Activated CD8-positive, alpha-beta memory T cell treated with anti-CD3 and anti-CD28 coated beads for 36 hours (primary cell): Measurements from ENCODE around the gene CYP2D6. TPM values are rescaled to one million over a fixed set of nuclear protein-coding genes. Genes with fewer than 3 reads are reported as not detected.
"Not testable (repeated sequence)": the region's sequence is repeated elsewhere in the genome, so short reads cannot be mapped to it uniquely, and the experiment has no call there.

Experiments
- CTCF ChIA-PET: fragments of 350-600 bp; sonication (Branson Sonifier 250); formaldehyde crosslinking; loops from one replicate; lab custom pipeline; 2021; ENCODE audit warnings: antibody characterized with exemption; lab: Charles Lee
- POLR2A ChIA-PET: fragments of 350-600 bp; sonication (Branson Sonifier 250); formaldehyde crosslinking; loops from one replicate; lab custom pipeline; 2021; ENCODE audit warnings: antibody characterized with exemption; lab: Charles Lee
- total RNA-seq, 2 experiments: library from RNA; stranded (reverse); gene quantifications; one replicate each; pipeline ENCODE4 v1.2.3, GENCODE V29; 2021

The CYP2D6 gene
- total RNA-seq, 2 experiments from 2014 or later, result 1.2 to 1.4 TPM

DNA sequence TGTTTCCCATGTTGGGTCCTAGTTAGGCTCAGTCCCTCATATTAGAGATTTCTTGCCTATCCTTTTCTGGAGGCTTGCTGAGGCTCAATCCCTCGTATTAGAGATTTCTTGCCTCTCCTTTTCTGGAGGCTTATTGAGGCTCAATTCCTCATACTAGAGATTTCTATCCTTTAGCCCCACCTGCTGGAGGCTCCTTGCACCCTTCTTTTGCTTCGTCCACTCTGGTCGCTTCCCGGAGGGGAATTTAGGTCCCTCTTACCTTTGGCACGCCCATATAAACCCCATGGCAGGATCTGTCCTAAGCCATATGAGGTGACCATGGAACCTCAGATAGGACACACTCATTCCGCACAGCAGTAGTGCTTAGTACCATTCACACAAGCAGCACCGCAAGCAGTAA lies 15.9 kb downstream of the CYP2D6 start:
- CTCF ChIA-PET, result interaction anchor here (2.4 kb wide), 1 partner anchor 23 kb away, joined by 8 read pairs; the partner anchor contains the start of gene NDUFA6
- POLR2A ChIA-PET, result no interaction called here

DNA sequence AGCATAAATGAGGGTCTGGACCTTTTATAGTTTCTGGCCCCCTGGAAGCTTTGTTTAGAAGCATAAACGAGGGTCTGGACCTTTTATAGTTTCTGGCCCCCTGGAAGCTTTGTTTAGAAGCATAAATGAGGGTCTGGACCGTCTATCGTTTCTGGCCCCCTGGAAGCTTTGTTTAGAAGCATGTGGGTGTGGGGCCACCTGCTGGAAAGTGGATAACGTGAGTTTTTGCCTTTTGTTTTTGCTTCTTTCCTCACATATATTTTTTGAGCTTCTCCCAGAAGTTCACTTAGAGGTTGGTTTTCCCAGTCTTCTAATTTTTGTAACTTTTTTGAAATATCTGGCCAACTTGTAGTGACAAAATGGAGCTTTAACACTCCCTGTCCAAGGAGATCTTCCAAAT lies 17.8 kb downstream of the CYP2D6 start:
- POLR2A ChIA-PET, result interaction anchor here (1.2 kb wide), 1 partner anchor 21 kb away, joined by 3 read pairs; no protein-coding TSS in a partner anchor

DNA sequence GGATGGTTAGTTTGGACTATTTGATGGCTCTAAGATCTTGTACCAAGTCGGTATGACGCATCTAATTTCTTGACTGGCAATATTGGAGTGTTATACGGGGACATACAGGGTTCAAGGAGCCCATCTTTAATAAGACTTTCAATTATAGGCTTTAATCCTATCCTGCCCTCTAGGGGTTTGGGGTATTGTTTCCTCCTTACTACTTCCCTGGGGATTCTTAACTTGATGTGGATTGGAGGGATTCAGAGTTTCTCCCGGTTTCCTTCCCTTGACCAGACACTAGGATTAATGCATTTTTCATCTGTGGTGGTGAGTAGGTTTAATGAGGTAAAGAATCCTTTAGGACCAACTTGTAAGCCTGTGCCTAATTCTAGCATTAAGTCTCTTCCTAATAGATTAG lies 18.8 kb downstream of the CYP2D6 start:
- POLR2A ChIA-PET, result interaction anchor here (1.2 kb wide), 1 partner anchor 20 kb away, joined by 3 read pairs; no protein-coding TSS in a partner anchor

More for the DNA sequence above, 17.8 kb downstream of the CYP2D6 start:
- CTCF ChIA-PET, result interaction anchor here (2.4 kb wide), 1 partner anchor 21 kb away, joined by 8 read pairs; the partner anchor contains the start of gene NDUFA6

DNA sequence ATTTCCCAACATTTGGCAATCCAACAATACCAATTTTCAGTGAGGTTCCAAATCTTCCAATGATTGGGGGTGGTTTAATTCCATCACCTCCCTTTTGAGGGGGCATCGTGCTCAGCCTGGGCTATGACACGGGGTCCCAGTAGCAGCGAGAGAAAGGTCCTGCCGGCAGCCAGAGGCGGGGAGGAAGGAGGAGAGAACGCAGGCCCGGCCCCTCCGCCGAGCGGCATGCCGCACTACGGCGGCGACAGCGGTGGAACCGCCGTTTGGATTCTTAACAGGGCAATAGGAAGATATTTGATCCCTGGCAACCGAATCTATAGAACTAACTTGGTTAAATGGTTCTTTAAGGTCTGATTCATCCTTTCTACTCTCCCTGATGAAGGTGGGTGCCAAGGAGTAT lies 21.8 kb downstream of the CYP2D6 start:
- POLR2A ChIA-PET, result no interaction called here
- CTCF ChIA-PET, result no interaction called here

More for the DNA sequence above, 18.8 kb downstream of the CYP2D6 start:
- CTCF ChIA-PET, result no interaction called here

DNA sequence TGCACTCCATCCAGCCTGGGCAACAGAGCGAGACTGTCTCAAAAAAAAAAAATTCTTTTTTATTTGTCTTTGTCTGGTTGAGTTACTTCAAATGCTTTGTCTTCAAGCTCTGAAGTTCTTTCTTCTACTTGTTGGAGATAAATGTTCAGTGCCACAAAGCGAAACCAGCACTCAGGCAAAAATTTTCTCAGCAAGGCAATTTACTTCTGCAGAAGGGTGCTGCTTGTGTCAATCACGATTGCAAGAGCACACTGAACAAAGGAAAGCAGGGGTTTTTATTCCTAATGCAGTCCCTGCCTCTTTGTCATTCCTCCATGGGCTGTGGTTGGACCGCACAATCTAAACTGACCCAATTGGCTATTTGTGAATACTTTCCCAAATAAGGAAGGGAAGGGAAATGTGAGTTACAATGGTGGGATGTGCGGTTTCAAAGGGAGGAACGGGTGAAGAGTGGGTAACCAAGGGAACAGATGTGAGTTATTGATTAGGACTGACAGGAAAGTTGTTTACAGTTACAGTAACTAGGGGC lies 26.2 kb downstream of the CYP2D6 start:
- POLR2A ChIA-PET, result not testable (repeated sequence)
- CTCF ChIA-PET, result interaction anchor here (1.0 kb wide), 1 partner anchor 70 kb away, joined by 3 read pairs; no protein-coding TSS in a partner anchor

DNA sequence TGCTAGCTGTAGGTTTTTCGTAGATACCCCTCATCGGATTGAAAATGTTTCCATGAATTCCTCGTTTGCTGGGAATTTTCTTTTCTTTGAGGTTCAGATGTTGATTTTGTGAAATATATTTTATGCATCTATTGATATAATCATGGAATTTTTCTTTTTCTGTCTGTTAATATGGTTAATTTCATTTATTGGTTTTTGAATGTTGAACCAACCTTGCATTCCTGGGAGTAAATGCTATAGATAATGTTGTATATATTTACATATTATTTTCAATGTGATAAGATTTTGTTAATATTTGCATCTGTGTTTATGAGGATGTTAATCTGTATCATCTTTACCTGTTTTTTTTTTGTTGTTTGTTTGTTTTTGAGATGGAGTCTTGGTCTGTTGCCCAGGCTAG lies 29.4 kb downstream of the CYP2D6 start:
- CTCF ChIA-PET, result no interaction called here
- POLR2A ChIA-PET, result no interaction called here

DNA sequence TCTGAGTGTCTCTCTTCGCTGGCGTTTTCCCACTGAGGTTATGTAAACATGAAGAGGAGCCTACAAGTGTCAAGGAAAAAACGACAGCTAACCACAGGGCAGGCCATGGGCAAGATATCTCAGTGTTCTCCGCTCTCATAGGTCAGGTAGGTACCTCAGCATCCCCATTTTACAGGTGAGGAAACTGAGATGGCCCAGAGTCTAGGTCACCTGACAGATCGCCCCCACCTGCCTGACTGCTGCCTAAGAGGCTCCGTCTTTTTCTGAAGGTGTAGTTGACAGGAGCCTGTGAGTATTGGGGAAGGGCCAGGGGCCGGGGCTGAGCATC lies 39.2 kb downstream of the CYP2D6 start:
- CTCF ChIA-PET, result interaction anchor here (0.6 to 4.0 kb wide), 15 partner anchors 11 to 352 kb away, joined by 3 to 31 read pairs (median 4); partner anchors contain the start of genes CENPM and SMDT1
- POLR2A ChIA-PET, result interaction anchor here (0.6 to 2.8 kb wide), 8 partner anchors 12 to 523 kb away, joined by 3 to 42 read pairs (median 4); partner anchors contain the start of genes NAGA, PHETA2, POLDIP3 and SMDT1

DNA sequence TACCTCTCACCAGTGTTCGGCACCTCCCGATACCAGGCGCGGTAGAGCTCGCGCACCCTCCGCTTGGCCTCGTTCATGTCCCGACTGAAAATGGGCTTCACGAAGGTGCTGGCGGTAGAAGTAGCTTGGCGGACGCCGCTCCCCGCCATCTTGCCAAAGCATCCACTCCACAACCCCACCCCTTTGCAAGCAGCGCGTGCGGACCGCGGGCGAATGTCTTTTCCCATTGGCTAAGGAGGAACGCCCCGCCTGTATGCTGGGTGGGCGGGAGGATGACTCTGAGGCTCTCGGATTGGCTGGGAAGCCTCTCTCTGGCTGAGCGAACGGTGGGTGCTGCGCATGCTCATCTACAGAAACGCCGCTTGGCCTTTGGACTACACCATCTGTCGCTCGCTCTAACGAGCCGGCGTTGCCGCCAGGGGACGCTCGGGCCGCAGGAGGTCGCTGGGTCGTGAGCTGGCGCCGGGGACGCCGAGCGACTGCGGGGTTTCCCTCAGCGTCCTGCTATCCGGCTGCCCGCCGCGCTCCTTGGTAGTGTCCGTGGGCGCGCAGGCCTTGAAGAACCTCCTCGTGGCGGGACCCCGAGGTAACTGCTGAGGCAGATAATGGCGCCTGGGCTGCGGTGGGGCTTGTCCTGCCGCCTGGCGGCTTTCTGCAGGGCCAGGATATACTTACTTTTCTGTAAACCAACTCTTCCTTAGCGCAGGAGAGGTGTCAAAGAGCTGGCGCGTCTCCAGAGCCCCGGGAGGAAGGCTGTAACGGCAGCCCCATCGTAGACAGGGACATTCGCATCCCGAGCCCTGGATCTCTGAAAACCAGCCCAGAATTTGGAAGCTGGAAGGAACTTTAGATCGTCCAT lies 39.8 kb downstream of the CYP2D6 start, which contains the start of gene NDUFA6:
TSS of gene NDUFA6 (minus strand) at position 177 of the 859 bp plus-strand sequence. CDS start at position 149, 28 bp downstream.
- ChIA-PET CTCF (interaction anchor here (0.5 to 4.0 kb wide), 17 partner anchors 11 to 353 kb away, joined by 3 to 31 read pairs (median 4); partner anchors contain the start of genes CENPM and SMDT1), POLR2A (interaction anchor here (0.6 to 2.8 kb wide), 11 partner anchors 12 to 524 kb away, joined by 3 to 42 read pairs (median 3); partner anchors contain the start of genes NAGA, PHETA2, POLDIP3 and SMDT1)

DNA sequence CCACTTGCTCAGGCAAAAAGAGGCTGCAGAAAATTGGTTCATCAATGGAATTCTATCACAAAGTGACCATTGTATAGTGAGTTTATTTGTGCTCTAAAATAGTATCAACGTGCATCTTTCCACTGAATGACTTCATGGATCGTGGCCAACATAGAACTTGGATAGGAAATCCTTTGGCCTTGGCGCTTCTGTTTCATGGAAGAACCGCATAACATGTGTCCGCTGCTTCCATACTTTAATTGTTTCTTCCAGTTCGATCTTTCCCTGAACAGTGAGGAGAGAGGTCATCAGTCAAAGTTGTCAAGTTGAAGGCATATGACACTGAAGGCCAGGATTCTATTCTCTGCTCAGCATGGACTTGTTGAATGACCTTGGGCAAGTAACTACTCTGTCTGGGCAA lies 44.6 kb downstream of the CYP2D6 start:
- ChIA-PET CTCF (no interaction called here), POLR2A (no interaction called here)

DNA sequence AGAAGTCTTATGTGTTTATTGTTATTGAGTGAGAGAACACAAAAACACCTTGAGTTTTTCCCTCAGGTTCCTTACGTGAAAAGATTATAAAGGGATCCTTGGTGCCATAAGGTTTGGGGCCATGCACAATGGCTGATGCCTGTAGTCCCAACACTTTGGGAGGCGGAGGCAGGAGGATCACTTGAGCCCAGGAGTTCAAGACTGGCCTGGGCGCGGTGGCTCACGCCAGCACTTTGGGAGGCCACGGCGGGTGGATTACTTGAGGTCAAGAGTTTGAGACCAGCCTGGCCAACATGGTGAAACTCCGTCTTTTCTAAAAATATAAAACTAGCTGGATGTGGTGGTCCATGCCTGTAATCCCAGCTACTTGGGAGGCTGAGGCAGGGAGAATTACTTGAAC lies 45.7 kb downstream of the CYP2D6 start:
- ChIA-PET POLR2A (no interaction called here), CTCF (interaction anchor here (1.1 to 1.2 kb wide), 2 partner anchors 9 to 92 kb away, joined by 3 to 4 read pairs; no protein-coding TSS in a partner anchor)

DNA sequence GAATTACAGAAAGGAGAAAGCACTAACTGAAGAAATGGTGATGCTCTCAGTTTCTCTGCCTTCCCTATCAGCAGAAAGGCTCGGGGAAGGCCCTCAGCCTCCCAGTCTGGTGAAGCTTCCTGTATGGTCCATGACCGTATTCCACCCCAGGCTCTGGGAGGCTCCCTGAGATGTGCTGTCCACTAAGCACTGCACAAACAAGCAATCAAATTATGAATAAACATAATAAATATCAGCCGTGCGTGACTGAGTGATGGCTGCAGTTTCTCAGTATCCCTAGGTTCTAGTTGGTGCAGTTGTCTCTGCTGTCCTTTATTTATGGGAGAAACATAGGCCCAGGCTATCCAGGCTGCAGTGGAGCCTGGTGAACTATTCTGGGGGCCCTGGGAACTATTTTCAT lies 47.5 kb downstream of the CYP2D6 start:
- CTCF ChIA-PET, result interaction anchor here (1.3 kb wide), 1 partner anchor 9 kb away, joined by 3 read pairs; the partner anchor contains the start of gene PHETA2
- POLR2A ChIA-PET, result no interaction called here

DNA sequence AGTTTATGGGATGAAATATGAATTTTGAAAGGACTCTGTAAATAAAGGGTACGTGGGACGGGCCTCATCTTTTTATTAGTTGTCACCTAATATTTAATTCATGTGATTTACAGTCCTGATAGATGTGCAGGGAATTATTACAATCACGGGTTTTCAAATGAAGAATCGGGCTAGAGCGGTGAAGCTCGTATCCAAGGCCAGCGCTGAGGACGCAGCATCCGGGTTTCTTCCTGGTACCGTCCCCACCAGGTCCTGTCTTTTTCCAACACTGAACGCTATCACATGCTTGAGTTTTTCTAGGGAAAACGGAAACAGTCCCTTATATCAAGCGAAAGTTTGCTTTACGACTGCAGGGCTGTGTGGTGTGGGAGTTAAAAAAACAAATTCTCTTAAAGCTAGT lies 50.3 kb downstream of the CYP2D6 start:
- ChIA-PET CTCF (interaction anchor here (0.9 to 4.6 kb wide), 3 partner anchors 9 to 383 kb away, joined by 3 to 31 read pairs (median 4); partner anchors contain the start of genes NAGA and NDUFA6), POLR2A (interaction anchor here (0.8 to 3.3 kb wide), 4 partner anchors 10 to 103 kb away, joined by 3 to 42 read pairs (median 6); partner anchors contain the start of genes NAGA and NDUFA6)

DNA sequence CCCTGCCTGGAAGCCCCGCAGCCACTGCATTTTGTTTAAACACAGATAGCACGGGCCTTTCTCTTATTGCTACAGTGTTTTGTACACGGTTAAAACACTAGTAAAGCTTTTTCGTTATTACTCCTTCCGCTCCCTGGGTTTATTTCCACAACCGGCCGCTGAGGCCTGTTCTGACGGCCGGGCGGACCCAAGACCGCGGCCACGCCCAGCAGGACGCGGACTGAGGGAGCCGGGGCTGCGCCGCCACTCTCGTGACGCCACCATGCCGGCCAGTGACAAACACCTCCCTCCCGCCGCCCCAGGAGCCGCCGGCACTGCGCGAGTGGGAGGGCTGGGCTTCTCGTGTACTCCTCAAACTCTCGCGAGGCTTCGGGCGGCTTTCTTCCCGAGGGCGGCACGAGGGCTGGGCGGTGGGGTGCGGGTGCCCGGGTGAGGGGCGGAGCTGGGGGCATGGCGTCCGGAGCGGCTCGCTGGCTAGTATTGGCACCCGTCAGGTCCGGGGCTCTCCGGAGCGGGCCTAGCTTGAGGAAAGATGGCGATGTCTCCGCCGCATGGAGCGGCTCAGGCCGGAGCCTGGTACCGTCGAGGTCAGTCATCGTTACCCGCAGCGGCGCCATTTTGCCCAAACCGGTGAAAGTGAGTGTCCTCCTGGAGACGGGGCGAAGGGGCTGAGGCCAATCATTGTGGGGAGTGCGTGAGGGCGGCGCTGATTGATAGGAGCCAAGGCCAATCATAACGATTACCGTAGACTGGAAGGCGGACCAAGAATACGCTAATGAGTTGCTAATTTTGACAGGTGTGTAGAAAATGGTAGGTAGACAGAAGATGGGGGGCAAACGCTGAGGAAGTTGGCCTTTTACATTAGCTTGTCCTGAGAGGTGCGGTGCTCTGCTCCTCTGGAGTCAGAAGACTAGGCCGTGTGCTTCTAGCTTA lies 51.0 kb downstream of the CYP2D6 start, which contains the start of gene SMDT1:
TSS of gene SMDT1 (plus strand) at position 382 of the 933 bp plus-strand sequence. CDS start at position 451, 69 bp downstream.
- CTCF ChIA-PET, result interaction anchor here (0.6 to 4.6 kb wide), 5 partner anchors 9 to 382 kb away, joined by 3 to 31 read pairs (median 6); partner anchors contain the start of genes NAGA and NDUFA6
- POLR2A ChIA-PET, result interaction anchor here (0.5 to 3.3 kb wide), 8 partner anchors 8 to 465 kb away, joined by 3 to 42 read pairs (median 3); partner anchors contain the start of genes NAGA and NDUFA6

DNA sequence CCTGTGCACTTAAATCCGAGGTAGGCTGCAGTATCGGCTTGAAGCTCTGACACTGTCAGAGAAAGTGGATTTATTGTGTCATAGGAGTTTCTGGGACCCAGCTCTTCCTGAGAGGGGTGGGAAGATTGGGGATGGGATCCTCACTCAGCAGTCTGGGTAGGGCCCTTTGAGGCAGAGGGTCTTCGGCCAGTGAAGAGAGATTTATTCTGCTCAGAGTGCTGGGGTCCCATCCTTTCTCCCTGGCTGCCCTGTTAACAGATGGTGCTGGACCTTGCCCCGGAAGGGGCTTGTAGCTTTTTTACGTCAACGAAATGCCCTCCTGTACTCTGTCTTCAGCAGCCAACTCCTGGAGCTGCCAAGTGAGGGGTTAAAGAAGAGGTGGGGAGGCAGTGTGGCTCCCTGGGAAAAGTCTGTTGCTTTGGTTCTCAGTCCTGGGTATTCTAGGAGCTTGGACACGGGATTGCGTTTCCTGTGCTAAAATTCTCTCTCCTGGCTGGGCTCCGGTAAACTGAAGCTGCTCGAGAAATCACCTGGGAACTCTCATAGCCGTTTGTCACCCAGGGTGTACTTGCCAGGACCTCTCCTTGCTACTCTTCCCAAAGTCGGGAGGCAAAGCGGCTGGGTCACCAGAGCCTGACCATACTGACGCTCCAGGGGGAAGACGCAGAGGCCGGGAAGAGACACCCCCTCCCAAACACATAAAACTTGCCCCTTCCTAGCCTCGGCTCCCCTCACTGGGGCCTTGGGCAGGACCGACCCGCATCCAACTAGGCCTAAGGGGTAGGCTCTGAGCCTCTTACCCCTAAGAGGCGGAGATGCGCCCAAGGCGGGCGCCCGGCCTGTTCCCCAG lies 51.9 kb downstream of the CYP2D6 start:
- ChIA-PET POLR2A (interaction anchor here (0.5 to 3.3 kb wide), 4 partner anchors 8 to 466 kb away, joined by 3 to 42 read pairs (median 5); partner anchors contain the start of gene NDUFA6), CTCF (interaction anchor here (0.6 to 4.6 kb wide), 3 partner anchors 11 to 138 kb away, joined by 6 to 31 read pairs (median 6); partner anchors contain the start of gene NDUFA6)

DNA sequence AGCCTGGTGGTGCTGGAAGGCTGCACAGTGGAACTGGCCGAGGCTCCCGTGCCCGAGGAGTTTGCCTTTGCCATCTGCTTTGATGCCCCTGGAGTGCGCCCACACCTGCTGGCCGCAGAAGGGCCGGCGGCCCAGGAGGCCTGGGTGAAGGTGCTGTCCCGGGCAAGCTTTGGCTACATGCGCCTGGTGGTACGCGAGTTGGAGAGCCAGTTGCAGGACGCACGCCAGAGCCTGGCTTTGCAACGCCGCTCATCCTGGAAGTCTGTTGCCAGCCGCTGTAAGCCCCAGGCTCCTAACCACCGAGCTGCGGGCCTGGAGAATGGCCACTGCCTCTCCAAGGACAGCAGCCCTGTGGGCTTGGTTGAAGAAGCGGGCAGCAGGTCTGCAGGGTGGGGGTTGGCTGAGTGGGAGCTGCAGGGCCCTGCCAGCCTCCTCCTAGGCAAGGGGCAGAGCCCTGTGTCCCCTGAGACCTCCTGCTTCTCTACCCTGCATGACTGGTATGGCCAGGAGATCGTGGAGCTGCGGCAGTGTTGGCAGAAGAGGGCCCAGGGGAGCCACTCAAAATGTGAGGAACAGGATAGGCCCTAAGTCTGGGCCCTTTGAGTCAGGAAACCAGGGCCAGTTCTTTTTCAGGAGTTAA lies 53.0 kb downstream of the CYP2D6 start:
- ChIA-PET CTCF (interaction anchor here (1.1 to 4.6 kb wide), 2 partner anchors 12 to 111 kb away, joined by 3 to 31 read pairs; partner anchors contain the start of gene NDUFA6), POLR2A (interaction anchor here (3.3 kb wide), 1 partner anchor 13 kb away, joined by 42 read pairs; the partner anchor contains the start of gene NDUFA6)
